ENCODE measurements around the gene DICER1.

DNA sequence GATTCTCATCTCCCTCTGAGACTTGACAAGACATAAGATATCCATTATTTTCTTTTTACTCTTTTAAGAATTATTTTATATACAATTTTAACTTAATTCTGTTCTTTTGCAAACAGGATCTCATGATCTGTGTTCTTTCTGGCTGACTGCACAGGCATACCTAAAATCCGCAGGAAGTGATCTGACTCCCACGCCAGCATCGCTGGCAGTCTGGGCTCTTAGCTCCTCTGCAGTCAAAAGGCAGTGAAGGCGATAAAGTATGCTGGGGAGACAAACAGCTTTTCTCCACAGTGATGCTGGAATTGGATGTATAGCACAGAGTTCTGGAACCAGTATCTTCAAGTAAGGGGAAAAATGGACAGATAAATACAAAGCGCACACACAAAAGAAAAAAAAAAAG is 52.4 kb downstream of the DICER1 start:
- TF ChIP-seq, protein P1, sequence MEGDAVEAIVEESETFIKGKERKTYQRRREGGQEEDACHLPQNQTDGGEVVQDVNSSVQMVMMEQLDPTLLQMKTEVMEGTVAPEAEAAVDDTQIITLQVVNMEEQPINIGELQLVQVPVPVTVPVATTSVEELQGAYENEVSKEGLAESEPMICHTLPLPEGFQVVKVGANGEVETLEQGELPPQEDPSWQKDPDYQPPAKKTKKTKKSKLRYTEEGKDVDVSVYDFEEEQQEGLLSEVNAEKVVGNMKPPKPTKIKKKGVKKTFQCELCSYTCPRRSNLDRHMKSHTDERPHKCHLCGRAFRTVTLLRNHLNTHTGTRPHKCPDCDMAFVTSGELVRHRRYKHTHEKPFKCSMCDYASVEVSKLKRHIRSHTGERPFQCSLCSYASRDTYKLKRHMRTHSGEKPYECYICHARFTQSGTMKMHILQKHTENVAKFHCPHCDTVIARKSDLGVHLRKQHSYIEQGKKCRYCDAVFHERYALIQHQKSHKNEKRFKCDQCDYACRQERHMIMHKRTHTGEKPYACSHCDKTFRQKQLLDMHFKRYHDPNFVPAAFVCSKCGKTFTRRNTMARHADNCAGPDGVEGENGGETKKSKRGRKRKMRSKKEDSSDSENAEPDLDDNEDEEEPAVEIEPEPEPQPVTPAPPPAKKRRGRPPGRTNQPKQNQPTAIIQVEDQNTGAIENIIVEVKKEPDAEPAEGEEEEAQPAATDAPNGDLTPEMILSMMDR (conservative IDR thresholded peaks at IDR 0.05 in 1 of 2, IDR thresholded peaks at IDR 0.05 in 1 of 2; ENCODE audit: extremely low read depth in 1 of 2, insufficient read depth in 1 of 2, low read depth in 1 of 2, low read length in 2 of 2) = no peak
- TF ChIP-seq EZH2 (IDR thresholded peaks at IDR 0.05; ENCODE audit: borderline replicate concordance, low read length) = no peak

All from mammary epithelial cell (primary cell).